Skeletal muscle cell (primary cell): ENCODE measurements around the gene CEP85L.
A peak's percentile ranks its signal among the peaks of the same experiment; 100 is the strongest.

Experiments used
- DNase-seq: peaks from one replicate; pipeline ENCODE4 v3.0.0-alpha.2; 2010; ENCODE audit warnings: low read depth
- H3K4me3 ChIP-seq: 2 replicates; pipeline ENCODE4 v1.5.1; 2011; ENCODE audit warnings: low read depth, mild to moderate bottlenecking, control low read depth, low read length, moderate library complexity

The CEP85L gene

DNA sequence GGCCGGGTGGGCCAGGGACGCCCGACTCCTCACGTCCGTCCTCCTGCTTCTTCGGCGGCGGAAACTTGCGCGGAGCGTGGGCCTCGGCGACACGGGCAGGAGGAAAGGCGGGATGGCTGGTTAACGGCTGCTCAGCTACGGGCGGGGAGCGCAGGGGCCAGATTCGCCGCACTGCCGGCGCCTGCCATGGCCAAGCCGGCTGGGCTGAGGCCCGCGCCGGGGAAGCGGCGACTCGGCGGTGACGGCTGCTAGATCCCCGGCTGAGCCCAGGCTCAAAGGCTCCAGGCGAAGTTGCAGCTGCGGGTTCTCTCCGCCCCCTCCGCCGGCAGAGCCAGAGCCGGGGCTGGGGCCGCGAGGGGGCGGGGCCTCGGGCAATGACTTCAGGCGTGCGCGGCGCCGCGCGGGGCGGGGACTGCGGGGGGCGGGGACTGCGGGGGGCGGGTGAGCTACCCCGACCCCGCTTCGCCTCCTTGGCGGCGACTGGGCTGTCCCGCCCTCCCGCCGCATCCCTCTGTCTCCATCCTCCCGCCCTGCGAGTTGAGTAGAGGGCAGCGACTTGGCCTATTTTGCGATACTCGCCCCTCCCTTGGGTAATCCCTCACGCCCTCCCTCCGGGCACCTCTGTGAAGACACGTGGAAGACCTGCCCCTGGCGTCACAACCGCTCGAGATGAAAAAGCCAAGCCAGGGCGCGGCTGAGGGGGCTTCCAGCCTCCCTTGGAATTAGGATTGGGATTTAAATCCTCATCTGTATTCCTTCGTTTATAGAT lies at the start of gene CEP85L:
Gene CEP85L, minus strand, starts transcription at position 310 of the 769 bp plus-strand sequence. CDS start 322 bp downstream, outside the sequence.
- peak within 1 kb of the TSS; percentile 76 for H3K4me3 ChIP-seq
- peak; percentile 71 for DNase-seq

DNA sequence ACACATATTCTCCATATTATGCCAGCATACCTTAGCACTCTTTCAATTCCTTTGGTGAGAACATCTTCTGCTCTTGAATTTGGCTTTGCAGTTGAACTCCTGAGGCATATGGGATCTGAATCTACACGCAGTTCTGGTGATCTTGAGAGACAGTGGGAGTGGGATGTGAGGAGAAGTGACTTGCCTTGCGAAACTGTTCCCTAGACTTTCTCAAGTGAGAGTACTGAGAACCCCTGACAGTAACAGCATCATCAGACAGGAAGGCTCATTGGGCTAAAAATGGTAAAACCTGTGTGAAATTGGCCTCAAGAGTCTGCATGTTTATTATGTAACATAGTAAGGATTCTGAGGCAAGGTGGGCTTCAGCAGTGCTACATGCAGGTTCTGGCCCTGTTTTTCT lies 49.1 kb upstream of the CEP85L start:
- H3K4me3 ChIP-seq, result no peak overlapping the region
- DNase-seq, result no peak

DNA sequence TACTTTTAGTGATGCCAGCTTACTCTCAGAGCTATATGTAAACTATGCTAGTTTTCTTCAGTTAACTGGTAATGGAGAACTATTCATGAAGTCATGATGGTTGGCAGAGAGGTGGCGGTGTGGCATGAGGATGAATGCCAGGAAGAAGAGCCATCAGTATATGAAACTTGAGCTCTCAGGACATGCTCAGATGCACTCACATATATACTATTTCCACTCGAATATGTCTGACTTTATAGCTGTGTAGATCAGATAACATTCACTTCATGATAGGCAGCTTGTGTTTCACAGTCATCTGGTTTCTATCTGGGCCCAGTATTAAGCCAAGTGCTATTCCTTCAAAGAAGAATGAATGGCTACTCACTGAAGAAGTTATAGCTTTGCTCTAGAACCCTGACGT lies 46.2 kb upstream of the CEP85L start:
- no peak for DNase-seq
- H3K4me3 ChIP-seq, result no peak overlapping the region

DNA sequence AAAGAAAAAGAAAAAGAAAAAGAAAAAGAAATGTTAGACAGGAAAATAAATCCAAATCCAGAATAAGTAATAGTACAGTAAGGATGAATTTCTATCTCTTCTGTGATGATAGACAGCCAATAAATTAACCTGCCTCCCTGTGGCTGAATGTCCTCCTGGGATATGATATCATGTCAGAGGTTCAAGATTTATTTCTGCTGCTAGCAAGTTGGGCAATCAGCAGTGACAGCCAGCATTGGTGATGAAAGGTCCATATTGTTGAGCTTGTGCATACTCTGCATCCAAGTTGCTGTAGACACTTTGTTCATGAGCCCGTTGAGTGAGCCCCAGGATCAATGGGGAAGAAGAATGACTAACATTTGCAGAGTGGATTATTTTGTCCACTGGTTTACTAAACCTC lies 44.9 kb upstream of the CEP85L start:
- DNase-seq, result no peak
- H3K4me3 ChIP-seq, result no peak overlapping the region

DNA sequence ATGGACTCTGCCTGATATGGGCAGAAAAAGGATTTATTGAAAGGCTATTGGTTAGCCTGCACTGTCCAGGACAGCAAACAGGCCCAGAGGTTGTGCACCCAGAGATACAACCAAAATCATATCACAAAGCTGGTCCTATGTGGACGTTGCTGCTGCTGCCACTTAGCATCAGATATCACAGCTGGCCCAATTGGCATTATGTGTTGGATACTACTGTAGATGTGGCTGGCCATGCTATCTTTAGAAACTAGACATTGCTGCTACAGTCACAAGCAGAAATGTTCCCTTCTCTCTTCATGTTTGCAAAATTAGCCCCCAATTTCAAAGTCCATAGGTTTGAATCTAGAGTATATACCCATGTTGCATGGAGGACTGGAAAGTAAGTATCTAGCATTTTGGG lies 42.2 kb upstream of the CEP85L start:
- DNase-seq, result no peak
- H3K4me3 ChIP-seq, result no peak overlapping the region

DNA sequence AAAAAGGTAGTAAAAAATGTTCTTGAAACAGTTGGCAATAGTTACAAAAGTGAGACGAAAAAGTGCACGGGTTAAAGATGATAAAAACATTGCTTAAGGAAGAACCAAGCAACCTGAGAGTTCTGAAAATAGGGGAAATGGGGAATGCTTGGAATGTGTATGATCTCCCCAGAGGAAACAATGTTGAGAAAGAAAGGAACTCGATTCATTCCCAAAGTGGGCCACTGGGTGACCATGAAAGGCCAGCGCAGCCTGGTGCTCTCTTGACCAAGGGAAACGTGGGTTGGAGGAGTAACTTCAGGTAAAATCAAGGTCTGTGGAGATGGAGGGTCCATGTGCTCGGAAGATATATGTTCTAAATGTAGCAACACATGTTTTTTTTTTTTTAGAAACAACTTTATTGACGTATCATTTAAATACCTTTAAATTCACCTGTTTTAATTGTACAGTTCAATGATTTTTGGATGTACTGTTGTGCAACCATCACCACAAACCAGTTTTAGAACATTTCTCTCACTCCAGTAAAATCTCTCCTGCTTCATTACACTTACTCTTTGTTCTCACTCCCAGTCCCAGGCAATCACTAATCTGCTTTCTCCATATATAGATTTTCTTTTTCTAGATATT lies 34.5 kb upstream of the CEP85L start:
- DNase-seq, result no peak
- no peak overlapping the region for H3K4me3 ChIP-seq

DNA sequence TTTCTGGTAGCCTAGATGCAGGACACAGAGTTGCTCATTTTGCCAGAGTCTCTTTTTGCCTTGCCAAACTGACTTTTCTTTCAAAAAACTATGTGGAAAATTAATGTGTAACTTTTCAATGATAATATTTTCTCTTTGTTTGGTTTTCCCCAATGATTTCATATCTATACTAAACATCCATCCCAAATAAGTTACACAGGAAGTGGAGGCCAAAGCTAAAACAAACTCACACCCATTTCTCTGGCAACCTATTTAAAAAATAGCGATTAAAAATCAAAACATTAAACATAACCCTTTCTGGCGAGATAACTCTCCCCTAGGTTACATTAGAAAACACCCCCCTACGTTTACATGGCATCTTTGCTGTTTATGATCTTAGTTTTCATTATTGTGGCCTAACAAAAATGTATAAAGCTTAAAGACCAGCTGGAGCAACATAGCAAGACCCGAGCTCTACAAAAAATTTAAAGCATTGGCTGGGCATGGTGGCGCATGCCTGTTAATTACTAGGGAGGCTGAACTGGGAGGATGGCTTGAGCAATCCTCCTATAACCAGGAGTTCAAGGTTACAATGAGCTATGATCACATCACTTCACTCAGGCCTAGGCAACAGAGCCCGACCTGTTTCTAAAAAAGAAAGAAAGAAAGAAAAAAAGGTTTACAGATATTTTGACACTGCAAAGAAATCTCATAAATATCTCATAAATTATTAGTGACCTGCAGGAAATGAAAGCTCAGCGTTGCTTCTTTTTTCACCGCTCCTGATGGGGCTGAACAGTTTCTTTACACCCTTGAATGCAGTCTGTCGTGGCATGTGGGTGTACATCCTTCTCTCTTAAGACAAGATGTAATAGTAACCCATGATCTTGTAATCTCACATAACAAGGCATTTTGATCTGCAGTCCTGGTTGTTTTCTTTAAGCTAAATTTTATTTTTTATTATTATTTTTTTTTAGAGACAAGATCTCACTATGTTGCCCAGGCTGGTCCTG lies 32.8 kb upstream of the CEP85L start:
- H3K4me3 ChIP-seq, result no peak overlapping the region
- no peak for DNase-seq

DNA sequence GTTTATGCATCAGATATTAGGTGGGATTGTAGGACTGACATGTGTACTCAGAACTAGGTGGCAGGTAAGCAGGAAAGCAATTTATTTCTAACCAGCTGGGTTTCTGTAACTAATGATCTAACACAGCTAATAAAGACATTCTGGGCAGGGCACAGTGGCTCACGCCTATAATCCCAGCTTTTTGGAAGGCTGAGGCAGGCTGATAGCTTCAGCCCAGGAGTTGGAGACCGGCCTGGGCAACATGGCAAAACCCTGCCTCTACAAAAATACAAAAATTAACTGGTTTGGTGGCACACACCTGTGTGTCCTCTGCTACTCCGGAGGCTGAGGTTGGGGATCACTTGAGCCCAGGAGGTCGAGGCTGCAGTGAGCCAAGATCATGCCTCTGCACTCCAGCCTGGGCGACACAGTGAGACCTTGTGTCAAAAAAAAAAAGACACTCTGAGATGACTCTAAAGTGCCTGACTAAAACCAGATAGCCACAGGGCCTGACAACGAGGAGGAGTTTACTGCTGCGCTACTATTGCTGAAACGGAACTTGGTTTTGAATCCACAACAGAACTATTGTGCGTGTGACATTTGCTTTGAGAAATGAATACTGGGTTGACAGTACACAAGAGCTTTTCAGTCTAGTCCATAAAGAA lies 29.2 kb upstream of the CEP85L start:
- no peak for DNase-seq
- no peak overlapping the region for H3K4me3 ChIP-seq

DNA sequence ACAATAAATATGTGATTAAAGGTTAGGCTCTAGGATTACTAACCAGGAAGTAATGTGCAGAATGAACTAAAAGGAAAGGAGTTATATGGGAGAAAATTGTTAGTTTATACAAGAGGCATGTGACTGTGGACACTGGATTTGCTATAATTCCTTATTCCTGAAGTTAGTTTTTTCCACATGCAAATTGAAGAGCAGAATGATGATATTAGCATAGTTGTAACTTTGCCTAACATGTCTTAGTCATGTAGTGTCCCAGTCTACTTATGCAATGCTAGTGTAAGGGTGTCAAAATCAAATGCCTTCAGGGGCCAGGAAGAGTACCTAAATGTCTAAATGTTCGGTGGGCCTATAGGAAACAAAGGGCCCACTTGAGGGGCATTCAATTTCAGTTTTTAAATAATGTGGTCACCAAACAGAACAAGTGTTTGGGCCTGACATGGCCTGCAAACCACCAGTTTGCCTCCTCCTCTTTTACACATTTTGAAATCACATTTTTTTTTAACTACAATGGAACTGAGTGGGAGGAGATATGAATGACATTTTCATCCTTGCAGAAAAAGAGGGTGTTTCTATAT lies 28.0 kb upstream of the CEP85L start:
- no peak for DNase-seq
- no peak overlapping the region for H3K4me3 ChIP-seq

DNA sequence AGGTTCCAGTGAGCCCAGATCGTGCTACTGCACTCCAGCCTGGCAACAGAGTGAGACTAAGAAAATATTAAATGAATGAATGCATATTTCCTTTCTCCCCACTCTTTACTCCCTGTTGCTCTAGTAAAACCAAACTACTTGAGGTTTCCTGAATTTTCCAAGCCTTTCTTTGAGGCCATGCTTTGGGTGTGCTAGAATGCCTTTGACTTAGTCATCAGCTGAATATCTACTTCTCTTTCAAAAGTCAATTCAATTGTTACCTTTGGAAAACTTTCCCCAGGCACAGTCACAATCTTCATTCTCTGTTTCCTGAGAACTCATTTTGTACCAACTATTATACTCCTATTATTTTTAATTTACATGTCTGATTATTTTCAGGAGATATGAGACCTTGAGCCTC lies 27.5 kb upstream of the CEP85L start:
- DNase-seq, result no peak
- H3K4me3 ChIP-seq, result no peak overlapping the region

DNA sequence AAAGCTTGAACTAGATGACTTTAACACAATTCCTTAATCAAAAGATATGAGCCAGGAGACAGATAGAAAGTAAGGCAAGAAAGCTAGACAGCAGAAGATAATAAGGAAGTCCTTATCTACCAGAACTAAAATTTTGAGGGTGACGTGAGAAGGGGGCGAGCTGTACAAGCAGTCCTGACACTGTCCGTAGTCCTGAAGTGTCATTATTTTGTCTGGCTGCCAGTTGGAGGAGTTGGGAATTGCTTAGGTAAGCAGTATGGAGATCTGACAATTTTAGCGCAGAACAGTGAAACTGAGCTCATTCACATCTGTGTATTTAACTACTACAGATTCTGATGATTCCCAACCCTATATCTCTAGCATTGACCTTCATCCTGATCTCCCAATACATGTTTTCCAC lies 25.8 kb upstream of the CEP85L start:
- DNase-seq, result no peak

DNA sequence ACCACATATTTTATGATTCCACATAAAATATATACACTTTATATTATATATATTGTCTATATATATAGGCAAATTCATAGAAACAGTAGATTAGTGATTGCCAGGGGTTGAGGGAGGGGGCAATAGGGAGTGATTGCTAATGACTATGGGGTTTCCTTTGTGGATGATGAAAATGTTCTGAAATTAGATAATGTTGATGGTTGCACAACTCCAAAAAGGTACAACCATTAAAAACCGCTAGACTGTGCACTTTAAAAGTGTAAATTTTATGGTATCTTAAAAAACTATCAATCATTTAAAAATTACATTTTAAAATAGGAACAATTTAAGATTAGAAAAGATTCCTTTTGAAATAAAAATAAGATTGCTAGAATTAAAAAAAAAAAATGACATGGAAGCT lies 23.8 kb upstream of the CEP85L start:
- DNase-seq, result no peak
- H3K4me3 ChIP-seq, result no peak overlapping the region

More for the DNA sequence above, 25.8 kb upstream of the CEP85L start:
- no peak overlapping the region for H3K4me3 ChIP-seq

DNA sequence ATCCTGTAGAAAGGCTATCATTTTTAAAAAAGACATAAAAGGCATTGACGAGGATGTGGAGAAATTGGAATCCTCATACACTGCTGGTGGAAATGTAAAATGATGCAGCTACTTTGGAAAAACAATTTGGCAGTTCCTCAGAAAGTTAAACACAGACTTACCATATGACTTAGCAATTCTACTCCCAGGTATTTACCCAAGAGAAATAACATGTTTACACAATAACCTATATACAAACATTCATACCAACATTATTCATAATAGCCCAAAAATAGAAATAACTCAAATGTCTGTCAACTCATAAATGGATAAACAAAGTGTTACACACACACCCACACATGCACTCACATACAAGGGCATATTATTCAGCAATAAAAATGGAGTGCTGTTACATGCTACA lies 23.4 kb upstream of the CEP85L start:
- no peak for DNase-seq

DNA sequence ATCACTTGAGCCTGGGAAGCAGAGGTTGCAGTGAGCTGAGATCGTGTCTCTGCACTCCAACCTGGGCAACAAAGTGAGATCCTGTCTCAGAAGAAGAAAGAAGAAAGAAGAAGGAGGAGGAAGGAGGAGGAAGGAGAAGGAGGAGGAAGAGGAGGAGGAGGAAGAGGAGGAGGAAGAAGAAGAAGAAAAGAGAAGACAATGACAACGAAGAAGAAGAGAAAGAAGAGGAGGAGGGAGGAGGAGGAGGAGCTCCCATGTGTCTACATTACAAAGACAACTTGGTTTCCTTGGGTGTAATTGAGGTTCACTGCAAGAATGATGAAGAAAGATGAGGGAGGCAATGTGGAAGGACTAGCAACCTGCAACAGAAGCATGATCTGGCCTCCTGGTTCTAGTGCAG lies 21.3 kb upstream of the CEP85L start:
- H3K4me3 ChIP-seq, result no peak overlapping the region
- no peak for DNase-seq

More for the DNA sequence above, 23.4 kb upstream of the CEP85L start:
- no peak overlapping the region for H3K4me3 ChIP-seq

DNA sequence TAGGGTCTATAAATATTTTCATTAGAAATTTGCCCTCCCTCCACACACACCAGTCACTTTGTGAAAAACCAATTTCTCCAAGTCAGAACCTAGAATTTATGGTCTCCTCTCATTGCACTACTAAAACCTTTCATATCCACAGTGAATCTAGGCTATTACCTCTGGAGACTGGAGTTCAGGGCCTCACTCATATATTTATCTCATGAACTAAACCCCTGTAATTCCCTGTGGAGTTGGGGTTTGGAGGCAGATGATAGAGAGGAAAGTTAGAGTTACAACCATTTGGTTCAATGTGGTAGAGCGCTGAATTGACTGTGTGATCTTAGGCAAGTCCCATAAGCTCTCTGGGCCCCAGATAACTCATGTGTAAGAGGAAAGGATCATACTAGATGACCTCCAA lies 18.2 kb upstream of the CEP85L start:
- H3K4me3 ChIP-seq, result no peak overlapping the region

DNA sequence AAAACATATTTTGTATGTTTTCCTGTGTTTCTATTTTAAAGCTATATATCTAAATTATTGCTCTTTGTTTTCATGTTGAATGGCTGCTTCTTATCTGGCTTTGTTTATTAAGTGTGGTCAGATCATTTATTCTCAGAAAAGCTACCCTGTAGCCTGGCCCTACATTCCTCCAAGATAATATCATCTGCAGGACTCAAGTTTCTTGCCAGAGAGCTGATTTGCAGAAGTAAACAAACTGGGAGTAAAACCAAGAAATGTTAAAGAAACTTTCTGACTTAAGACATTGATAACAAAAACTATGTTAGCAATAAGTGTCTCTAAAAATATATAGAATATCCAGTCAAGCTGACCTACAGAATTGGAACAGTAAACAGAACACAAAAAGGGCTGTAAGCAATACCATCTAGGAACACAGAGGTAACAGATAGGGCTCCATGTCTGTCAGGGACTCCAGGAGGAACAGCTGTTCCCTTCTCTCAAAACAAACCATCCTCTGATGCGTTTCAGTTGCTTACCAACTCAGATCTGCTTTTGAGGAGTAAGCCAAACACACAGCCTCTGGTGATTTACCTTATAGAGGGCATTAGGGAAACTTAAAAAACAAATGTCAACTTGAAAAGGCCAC lies 17.5 kb upstream of the CEP85L start:
- no peak overlapping the region for H3K4me3 ChIP-seq
- DNase-seq, result peak; percentile 45

More for the DNA sequence above, 18.2 kb upstream of the CEP85L start:
- DNase-seq, result no peak

DNA sequence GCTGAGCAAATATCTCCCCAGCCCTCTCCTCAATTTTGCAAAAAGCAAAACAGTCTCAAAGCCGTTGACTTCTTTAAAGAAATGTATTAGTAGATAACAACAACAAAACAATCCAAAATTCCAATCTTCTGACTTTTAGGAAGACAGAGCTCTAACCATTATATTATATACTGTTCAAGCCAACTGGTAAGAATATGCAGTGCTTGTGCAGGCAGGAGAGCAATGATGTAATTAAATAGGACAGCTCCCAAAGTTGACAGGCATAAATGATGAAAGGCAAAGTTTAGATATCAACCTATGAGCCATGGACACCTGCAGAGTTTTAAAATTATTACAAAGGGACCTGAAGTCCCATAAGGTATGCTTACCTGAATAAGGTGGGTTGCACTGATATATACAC lies 16.6 kb upstream of the CEP85L start:
- no peak overlapping the region for H3K4me3 ChIP-seq
- no peak for DNase-seq

DNA sequence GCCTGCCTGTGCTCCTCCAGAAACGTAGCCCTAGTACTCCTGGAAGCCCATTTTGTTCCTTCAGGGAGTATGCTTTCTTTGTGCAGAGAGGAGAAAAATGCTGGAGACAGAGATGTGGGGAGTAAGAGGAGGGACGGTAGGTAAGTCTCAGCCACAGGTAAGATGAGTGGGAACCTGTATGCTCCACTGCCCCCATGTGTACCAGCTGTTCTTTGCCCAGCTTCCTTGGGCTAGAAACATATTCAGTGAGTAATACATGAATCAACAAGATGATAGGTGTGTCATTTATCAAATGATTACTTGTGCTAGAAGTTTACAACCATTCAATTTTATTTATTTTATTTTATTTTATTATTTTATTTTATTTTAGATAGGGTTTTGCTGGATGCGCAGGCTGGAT lies 13.6 kb upstream of the CEP85L start:
- no peak for DNase-seq

More for the DNA sequence above, 13.6 kb upstream of the CEP85L start:
- H3K4me3 ChIP-seq, result no peak overlapping the region
